ENCODE results near the gene GNG7. TPM values are rescaled to one million over a fixed set of nuclear protein-coding genes. Genes with fewer than 3 reads are reported as not detected.
"Not testable (repeated sequence)": the region's sequence is repeated elsewhere in the genome, so short reads cannot be mapped to it uniquely, and the experiment has no call there.

The GNG7 gene
- polyA plus RNA-seq, 1 donor = 2.4 TPM

- DNase-seq = no peak
These were observed 168.6 kb downstream of the GNG7 start for GRCh38 chr19:2533686-2534422.

- no peak for DNase-seq
These were observed 169.4 kb downstream of the GNG7 start for GRCh38 chr19:2533072-2533425.

- DNase-seq = no peak
These were observed 170.0 kb downstream of the GNG7 start for GRCh38 chr19:2532252-2533071.

- not testable (repeated sequence) for DNase-seq
These were observed 172.6 kb downstream of the GNG7 start for GRCh38 chr19:2529942-2530341.

GRCh38 chr19:2529473-2529918, 173.0 kb downstream of the GNG7 start:
- DNase-seq = no peak

GRCh38 chr19:2528675-2529101, 173.8 kb downstream of the GNG7 start:
- DNase-seq = no peak

- DNase-seq = no peak
These were observed 174.8 kb downstream of the GNG7 start for GRCh38 chr19:2527686-2528085.

GRCh38 chr19:2527171-2527570, 175.3 kb downstream of the GNG7 start:
- no peak for DNase-seq

GRCh38 chr19:2524840-2525723, 177.4 kb downstream of the GNG7 start:
- no peak for DNase-seq

GRCh38 chr19:2524361-2524839, 178.1 kb downstream of the GNG7 start:
- no peak for DNase-seq

GRCh38 chr19:2523630-2524311, 178.7 kb downstream of the GNG7 start:
- no peak for DNase-seq

- no peak for DNase-seq
These were observed 183.0 kb downstream of the GNG7 start for GRCh38 chr19:2519482-2519881.

GRCh38 chr19:2518856-2519255, 183.6 kb downstream of the GNG7 start:
- not testable (repeated sequence) for DNase-seq

GRCh38 chr19:2517881-2518601, 184.5 kb downstream of the GNG7 start:
- DNase-seq = no peak

- no peak for DNase-seq
These were observed 185.8 kb downstream of the GNG7 start for GRCh38 chr19:2516727-2517126.

- DNase-seq = no peak
These were observed 187.4 kb downstream of the GNG7 start for GRCh38 chr19:2514981-2515518.

- no peak for DNase-seq
These were observed 189.7 kb downstream of the GNG7 start for GRCh38 chr19:2512523-2513431.

GRCh38 chr19:2511991-2512390, 190.5 kb downstream of the GNG7 start:
- no peak for DNase-seq

- DNase-seq = no peak
These were observed 190.9 kb downstream of the GNG7 start for GRCh38 chr19:2511570-2511969.

- no peak for DNase-seq
These were observed 193.4 kb downstream of the GNG7 start for GRCh38 chr19:2509096-2509495.
